Right lobe of liver (tissue), 6 donors: Measurements from ENCODE around the gene ALDH5A1. TPM values are rescaled to one million over a fixed set of nuclear protein-coding genes. Genes with fewer than 3 reads are reported as not detected.

Source experiments
- ATAC-seq, 4 donors: fragments of 200-7000 bp; cut with Tn5 transposase; one replicate each; pipeline ENCODE4 v1.9.1; 2020; ENCODE audit warnings: mild to moderate bottlenecking in 4 of 4, moderate library complexity in 4 of 4
- DNase-seq, 3 donors: peaks; one replicate each; pipeline ENCODE4 v3.0.0-alpha.2; 2020
- H3K27ac ChIP-seq, 3 donors: fragments of 200-600 bp; one replicate each; pipeline ENCODE4 v1.8.0; 2022
- H3K27me3 ChIP-seq, 2 donors: fragments of 200-600 bp; one replicate each; pipeline ENCODE4 v1.8.0; 2022
- H3K36me3 ChIP-seq, 4 donors: fragments of 200-600 bp; sonication (generic) in 1 of 4; one replicate each; pipeline versions ENCODE4 v1.5.1 to v1.8.0; 2017 to 2022; ENCODE audit warnings: control low read depth in 1 of 4
- H3K4me1 ChIP-seq, 4 donors: fragments of 200-600 bp; sonication (generic) in 1 of 4; one replicate each; pipeline versions ENCODE4 v1.5.1 to v1.8.0; 2017 to 2022; ENCODE audit warnings: control low read depth in 1 of 4
- H3K4me3 ChIP-seq, 3 donors: fragments of 200-600 bp; one replicate each; pipeline ENCODE4 v1.8.0; 2022
- H3K9me3 ChIP-seq, 4 donors: fragments of 200-600 bp; sonication (generic) in 1 of 4; one replicate each; pipeline versions ENCODE4 v1.5.1 to v1.8.0; 2017 to 2022; ENCODE audit warnings: control low read depth in 1 of 4
- POLR2A ChIP-seq: fragments of 450-650 bp; IDR thresholded peaks from one replicate; pipeline ENCODE4 v1.6.1; 2017; ENCODE audit warnings: antibody characterized with exemption, mild to moderate bottlenecking
- WGBS: methylation state at CpG from one replicate; pipeline ENCODE4 v1.1.6; 2018; ENCODE audit warnings: low coverage, low lambda C conversion rate; ENCODE audit not compliant: insufficient coverage; ENCODE audit errors: missing lambda C conversion rate; 5-methylcytosine and 5-hydroxymethylcytosine counted together
- intact Hi-C, 2 donors: fragments of 100-400 bp; cut with DNase I; formaldehyde crosslinking; loops; one replicate each; pipeline versions ENCODE4 v1.11.2 to v1.14.1; 2022
- long read RNA-seq: library from polyadenylated mRNA; unstranded; transcript quantifications from one replicate; pipeline ENCODE4 v2.0.0, GENCODE V29; 2019
- total RNA-seq, 6 experiments: library from RNA; depleted of rRNA in 2 of 6; stranded (reverse); fragments of >200 nt in 2 of 6; fragmentation: NEBNext Ultra II Directional in 3 of 6; extraction: Animal tissue kit (Norgen Biotek cat#: 25700) in 3 of 6; gene quantifications; one replicate each; pipeline versions ENCODE4 v1.1.0 to v1.2.4, GENCODE V29; 2016 to 2023
- TF ChIP-seq, protein P1 (sequence below), 4 donors: fragments of 200-600 bp in 3 of 4; fragments of 450-650 bp in 1 of 4; IDR thresholded peaks; one replicate each; pipeline versions ENCODE4 v1.5.1 to v1.8.0; 2016 to 2022; ENCODE audit warnings: antibody characterized with exemption in 4 of 4, mild to moderate bottlenecking in 2 of 4
- donor health status: DM: no; HTN: yes; CAD: no.
- donor health status: DM: no; HTN: no; CAD: no.
- donor health status: DM: no; HTN: no; CAD: no.
- donor health status: DM: no; HTN: yes; CAD: no.
- donor health status: DM: no; HTN: yes; CAD: no.

ALDH5A1 gene
- total RNA-seq = 10 to 100 TPM; 24.2 to 71.0 (median 47.2) TPM
- long read RNA-seq, full-length matches to known transcripts = 3 of 5 reads
- long read RNA-seq, partial matches to known transcripts = 0 of 5 reads
- long read RNA-seq, other reads (novel, unspliced or antisense) = 2 of 5 reads

DNA sequence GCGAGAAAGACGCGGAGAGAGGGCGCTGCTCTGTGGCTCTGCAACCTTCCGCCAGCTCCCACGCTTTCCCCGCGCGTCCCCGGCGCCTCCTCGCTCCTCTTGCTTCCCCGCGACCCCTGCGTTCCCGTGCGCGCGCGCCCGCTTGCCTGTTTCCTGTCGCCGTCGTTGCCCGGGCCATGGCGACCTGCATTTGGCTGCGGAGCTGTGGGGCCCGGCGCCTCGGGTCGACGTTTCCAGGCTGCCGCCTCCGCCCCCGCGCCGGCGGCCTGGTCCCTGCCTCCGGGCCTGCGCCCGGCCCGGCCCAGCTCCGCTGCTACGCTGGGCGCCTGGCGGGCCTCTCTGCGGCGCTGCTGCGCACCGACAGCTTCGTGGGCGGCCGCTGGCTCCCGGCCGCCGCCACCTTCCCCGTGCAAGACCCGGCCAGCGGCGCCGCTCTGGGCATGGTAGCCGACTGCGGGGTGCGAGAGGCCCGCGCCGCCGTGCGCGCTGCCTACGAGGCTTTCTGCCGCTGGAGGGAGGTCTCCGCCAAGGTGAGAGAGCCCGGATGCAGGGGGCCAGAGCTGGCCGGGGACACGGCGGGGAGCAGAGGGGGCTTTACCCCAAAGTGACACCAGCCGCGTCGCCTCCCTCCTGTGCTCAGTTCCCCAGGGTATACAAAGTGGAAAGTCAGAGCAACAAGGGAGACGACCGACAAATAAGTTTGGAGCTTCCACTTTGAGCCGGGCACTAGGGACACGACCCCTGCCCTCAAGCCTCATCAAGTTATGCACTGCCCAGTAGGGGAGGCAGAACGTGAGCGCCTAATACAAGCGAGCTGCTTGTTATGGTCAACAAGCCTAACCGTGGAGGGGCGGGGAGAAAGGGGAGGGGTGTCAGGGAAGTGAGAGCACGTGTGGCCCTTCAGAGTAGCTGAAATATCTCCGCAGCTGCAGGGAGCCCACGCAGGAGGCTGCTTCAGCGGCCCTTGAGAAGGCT lies at the start of gene ALDH5A1:
ALDH5A1 (plus strand) TSS at position 149 of the 975 bp plus-strand sequence; CDS start at position 177, 28 bp downstream.
- TF ChIP-seq POLR2A = peak; percentile 62
- TF ChIP-seq, protein P1, sequence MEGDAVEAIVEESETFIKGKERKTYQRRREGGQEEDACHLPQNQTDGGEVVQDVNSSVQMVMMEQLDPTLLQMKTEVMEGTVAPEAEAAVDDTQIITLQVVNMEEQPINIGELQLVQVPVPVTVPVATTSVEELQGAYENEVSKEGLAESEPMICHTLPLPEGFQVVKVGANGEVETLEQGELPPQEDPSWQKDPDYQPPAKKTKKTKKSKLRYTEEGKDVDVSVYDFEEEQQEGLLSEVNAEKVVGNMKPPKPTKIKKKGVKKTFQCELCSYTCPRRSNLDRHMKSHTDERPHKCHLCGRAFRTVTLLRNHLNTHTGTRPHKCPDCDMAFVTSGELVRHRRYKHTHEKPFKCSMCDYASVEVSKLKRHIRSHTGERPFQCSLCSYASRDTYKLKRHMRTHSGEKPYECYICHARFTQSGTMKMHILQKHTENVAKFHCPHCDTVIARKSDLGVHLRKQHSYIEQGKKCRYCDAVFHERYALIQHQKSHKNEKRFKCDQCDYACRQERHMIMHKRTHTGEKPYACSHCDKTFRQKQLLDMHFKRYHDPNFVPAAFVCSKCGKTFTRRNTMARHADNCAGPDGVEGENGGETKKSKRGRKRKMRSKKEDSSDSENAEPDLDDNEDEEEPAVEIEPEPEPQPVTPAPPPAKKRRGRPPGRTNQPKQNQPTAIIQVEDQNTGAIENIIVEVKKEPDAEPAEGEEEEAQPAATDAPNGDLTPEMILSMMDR (IDR thresholded peaks at IDR 0.05) = peak in 3 of 4 donors; percentile 11 to 26 (median 25)
- peak; percentile 86 to 90 (median 87) for DNase-seq
- Histone ChIP-seq H3K36me3 (no peaks in the 10 kb centered on the region), H3K4me3 (peak within 1 kb of the TSS; percentile 58 to 80 (median 78)), H3K4me1 (peaks cover 0 to 36% (median 4%) of the 10 kb centered on the region in 4 donors), H3K27ac (peak within 1 kb of the TSS; percentile 61 to 85 (median 77)), H3K27me3 (no peaks in the 10 kb centered on the region), H3K9me3 (no peaks in the 10 kb centered on the region)
- peak; percentile 76 to 91 (median 86) for ATAC-seq
- intact Hi-C loops = no loop called here
- under 1% methylated on average over 41 of the region's 93 CpGs for WGBS

DNA sequence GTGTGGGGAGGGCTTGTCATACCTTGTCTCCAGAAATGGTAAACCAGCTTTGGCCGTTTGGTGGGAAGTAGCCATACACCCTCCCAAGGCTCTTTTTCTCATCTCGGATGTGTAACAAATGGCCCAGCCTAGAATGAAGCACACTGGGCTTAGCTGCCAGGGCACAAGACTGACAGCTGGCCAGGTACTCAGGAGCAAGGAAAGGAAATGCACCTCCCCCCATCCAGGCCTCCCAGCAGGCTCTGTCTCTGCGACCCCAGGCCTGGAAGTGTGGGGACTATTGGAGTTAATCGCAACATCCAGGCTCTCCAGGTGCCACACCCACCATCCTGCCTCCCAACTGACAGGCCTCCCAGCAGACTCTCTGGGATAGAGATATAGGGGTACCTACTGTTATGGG lies 49.1 kb upstream of the ALDH5A1 start:
- TF ChIP-seq POLR2A = no peak
- TF ChIP-seq, protein P1 (IDR thresholded peaks at IDR 0.05) = no peak
- DNase-seq = no peak
- intact Hi-C loops = no loop called here
- Histone ChIP-seq H3K9me3 (no peaks in the 10 kb centered on the region), H3K4me1 (no peaks in the 10 kb centered on the region), H3K27me3 (no peaks in the 10 kb centered on the region), H3K4me3 (no peak overlapping the region), H3K27ac (no peak overlapping the region), H3K36me3 (peaks cover 0 to 80% (median 14%) of the 10 kb centered on the region in 4 donors)
- 100% methylated on average over 2 of the region's 4 CpGs for WGBS
- no peak for ATAC-seq

DNA sequence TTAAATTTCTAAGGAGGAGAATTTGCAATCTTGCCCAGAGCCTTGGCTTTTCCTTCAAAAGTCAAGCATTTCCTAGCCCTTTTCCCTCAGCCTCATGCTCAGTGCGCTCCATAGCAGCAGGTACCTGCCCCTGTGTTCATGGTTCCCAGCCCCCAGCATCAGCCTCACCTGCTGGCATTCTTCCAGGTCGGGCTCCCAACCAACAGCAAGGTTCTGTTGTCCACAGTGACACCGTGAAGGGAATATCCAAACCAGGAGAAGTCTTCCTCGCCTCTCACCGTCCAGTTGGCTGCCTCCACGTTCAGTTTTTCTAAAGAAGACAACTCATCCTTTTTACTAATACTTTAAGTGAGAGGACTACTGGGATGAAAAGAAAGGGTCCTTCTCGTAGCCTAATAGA lies 48.1 kb upstream of the ALDH5A1 start:
- Histone ChIP-seq H3K27me3 (no peaks in the 10 kb centered on the region), H3K36me3 (peaks cover 0 to 72% (median 14%) of the 10 kb centered on the region in 4 donors), H3K27ac (no peak overlapping the region), H3K4me3 (no peak overlapping the region), H3K9me3 (no peaks in the 10 kb centered on the region), H3K4me1 (no peaks in the 10 kb centered on the region)
- intact Hi-C loops = no loop called here
- TF ChIP-seq POLR2A = no peak
- TF ChIP-seq, protein P1 (IDR thresholded peaks at IDR 0.05) = no peak
- no peak for ATAC-seq
- DNase-seq = no peak
- WGBS = 69% methylated on average over 5 of the region's 7 CpGs

DNA sequence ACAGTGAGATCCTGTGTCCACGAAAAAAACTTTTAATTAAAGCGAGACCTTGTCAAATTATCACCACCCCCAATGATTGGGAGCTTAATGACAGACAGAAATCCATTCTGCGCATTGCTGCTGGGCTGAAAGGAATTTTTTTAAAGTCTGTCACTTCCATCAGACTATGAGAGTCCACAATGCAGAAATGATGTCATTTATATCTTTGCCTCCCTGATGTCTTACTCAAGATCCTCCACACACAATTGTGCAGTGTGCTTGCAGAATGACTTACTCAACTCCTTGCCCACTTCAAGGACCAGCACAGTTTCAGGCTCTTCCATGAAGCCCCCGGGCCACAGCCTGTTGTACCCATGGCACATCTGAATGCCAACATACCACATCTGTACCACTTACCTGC lies 46.4 kb upstream of the ALDH5A1 start:
- TF ChIP-seq, protein P1 (IDR thresholded peaks at IDR 0.05) = no peak
- no peak for TF ChIP-seq POLR2A
- Histone ChIP-seq H3K36me3 (peaks cover 0 to 68% (median 14%) of the 10 kb centered on the region in 4 donors), H3K9me3 (no peaks in the 10 kb centered on the region), H3K27ac (no peak overlapping the region), H3K27me3 (no peaks in the 10 kb centered on the region), H3K4me3 (no peak overlapping the region), H3K4me1 (no peaks in the 10 kb centered on the region)
- ATAC-seq (no peak), DNase-seq (no peak)
- WGBS = 72% methylated on average over 3 of the region's 4 CpGs
- intact Hi-C loops = no loop called here
